ENCODE results near the gene C11orf68.

C11orf68 gene

GRCh38 chr11:65944191-65944590 is 25.3 kb upstream of the C11orf68 start:
- no peak for FAIRE-seq

DNA sequence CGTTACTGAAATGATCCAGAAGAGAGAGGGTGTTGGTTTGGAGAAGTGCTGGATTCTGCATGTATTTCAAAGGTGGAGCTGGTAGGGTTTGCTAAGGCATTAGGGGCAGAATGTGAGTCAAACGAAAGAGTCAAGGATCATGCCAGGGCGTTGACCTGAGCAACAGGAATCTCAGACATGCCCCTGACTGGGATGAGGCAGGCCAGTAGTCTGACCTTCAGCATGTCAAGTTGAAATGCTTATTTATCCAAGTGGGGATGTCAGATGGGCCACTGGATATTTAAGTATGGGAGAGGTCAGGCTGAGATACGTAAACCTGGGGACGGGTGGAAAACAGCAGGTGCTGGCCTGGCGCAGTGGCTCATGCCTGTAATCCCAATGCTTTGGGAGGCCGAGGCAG is 23.7 kb upstream of the C11orf68 start:
- FAIRE-seq: no peak

DNA sequence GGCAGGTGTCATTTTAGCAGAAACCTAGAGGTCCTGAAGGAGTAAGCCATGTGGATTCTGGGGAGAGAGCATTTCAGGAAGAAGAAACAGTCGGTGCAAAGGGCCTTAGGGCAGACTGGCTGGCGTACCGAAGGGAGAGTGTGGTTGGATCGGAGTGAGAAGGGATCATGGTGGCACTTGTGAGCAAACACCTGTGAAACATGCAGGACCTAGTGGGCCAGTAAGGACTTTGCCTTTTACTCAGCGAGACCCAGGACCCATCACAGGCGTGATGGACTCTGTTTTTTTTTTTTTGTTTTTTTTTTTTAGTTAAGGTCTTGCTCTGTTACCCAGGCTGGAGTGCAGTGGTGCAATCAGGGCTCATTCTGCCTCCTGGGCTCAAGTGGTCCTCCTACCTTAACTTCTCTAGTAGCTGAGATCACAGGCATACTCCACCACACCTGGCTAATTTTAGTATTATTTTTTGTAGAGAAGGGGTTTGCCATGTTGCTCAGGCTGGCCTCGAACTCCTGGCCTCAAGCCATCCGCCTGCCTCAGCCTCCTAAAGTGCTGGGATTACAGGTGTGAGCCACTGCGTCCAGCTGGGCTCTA is 23.0 kb upstream of the C11orf68 start:
- FAIRE-seq: no peak

- FAIRE-seq: no peak
Measured at GRCh38 chr11:65937766-65938165, 18.9 kb upstream of the C11orf68 start.

GRCh38 chr11:65934014-65934413 is 15.2 kb upstream of the C11orf68 start:
- FAIRE-seq: no peak

DNA sequence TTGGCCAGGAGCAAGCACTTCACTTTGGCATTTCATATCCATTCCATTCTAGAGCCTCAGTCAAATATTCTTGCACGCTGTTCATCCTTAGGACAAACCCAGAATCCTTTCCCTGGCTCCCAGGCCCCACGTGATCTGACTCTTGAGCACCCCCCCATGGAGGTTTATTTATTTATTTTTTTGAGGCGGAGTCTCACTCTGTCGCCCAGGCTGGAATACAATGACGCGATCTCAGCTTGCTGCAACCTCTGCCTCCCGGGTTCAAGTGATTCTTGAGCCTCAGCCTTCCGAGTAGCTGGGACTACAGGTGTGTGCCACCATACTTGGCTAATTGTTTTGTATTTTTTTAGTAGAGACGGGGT is 13.7 kb upstream of the C11orf68 start:
- no peak for FAIRE-seq

- no peak for FAIRE-seq
Measured at GRCh38 chr11:65931773-65932557, 13.1 kb upstream of the C11orf68 start.

DNA sequence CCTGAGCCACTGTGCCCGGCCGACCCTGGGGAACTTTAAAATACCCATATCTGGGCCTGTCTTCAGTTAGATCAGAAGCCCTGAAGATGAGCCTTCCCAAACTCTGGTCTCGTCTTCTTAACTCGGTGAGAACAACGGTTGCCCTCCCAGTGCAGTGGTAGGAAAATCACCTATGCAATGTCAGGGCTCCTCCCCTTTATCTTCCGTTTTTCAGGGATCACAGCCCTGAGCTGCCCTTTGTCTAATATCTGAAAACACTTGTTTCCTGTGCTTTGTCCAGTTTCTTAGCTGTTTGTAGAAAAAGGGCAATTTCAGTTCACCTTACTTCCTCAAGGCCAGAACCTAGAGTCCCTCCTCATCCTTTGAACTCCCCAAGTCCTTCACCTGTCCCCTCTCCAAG is 9.8 kb upstream of the C11orf68 start:
- FAIRE-seq: no peak

DNA sequence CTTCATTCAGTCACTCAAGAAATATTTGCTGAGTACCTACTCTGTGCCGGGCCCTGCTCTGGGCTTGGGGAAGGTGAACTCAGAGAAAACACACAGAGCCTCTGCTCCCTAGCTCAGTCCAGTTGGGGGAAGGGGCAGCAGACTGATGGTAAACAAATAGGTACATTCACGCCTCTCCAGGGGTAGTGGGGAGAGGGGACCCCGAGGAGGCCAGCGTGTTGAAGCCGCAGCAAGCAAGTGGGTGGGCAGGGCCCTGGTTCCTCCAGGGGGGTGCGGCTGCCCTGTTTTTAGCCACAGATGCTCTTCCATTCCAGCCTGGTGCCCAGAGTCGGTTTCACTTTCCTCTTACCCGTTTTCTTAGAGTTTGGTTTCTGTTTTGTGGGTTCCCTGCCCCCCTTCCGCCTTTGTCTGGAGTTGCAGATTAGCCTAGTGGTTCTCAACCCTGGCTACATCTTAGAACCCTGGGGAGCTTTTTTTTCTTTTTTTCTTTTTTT is 9.1 kb upstream of the C11orf68 start:
- FAIRE-seq: no peak

- no peak for FAIRE-seq
Measured at GRCh38 chr11:65925397-65925796, 6.5 kb upstream of the C11orf68 start.

GRCh38 chr11:65922565-65922964 is 3.7 kb upstream of the C11orf68 start:
- no peak for FAIRE-seq

DNA sequence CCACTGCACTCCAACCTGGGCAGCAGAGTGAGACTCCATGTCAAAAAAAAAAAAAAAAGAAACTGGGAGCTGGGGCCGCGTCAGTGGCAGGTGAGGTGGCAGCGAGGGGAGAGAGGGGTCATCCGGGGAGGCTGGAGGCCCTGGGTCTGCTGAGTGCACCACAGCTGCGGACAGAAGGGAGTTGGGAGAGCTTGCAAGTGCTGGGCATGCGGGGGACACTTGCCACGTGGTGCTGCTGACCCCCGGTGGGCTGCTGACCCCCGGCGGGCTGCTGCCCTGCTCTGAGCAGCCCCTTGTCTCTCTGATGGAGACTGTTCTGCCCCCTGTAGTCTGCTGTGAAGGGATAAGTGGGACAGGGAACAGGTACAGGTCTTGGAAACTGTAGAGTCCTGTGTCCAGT is 3.0 kb upstream of the C11orf68 start:
- no peak for FAIRE-seq

- no peak for FAIRE-seq
Measured at GRCh38 chr11:65921033-65921555, 2.2 kb upstream of the C11orf68 start.

- FAIRE-seq: no peak
Measured at GRCh38 chr11:65920372-65920802, 1.5 kb upstream of the C11orf68 start.

- no peak for FAIRE-seq
Measured at GRCh38 chr11:65919573-65920371, 910 bp upstream of the C11orf68 start.

- FAIRE-seq: no peak
Measured at GRCh38 chr11:65919141-65919572, 295 bp upstream of the C11orf68 start, which contains the start of gene DRAP1. DRAP1 (plus strand) TSS chr11:65919426; CDS start chr11:65919502, 76 bp downstream.

GRCh38 chr11:65917434-65918210 is 1.2 kb downstream of the C11orf68 start:
- no peak for FAIRE-seq

- FAIRE-seq: no peak
Measured at GRCh38 chr11:65917077-65917433, 1.8 kb downstream of the C11orf68 start.

- FAIRE-seq: no peak
Measured at GRCh38 chr11:65916391-65916790, 2.5 kb downstream of the C11orf68 start.

- FAIRE-seq: peak; percentile 97
Measured at GRCh38 chr11:65915821-65916251, 3.0 kb downstream of the C11orf68 start.

- no peak for FAIRE-seq
Measured at GRCh38 chr11:65915101-65915820, 3.6 kb downstream of the C11orf68 start.

DNA sequence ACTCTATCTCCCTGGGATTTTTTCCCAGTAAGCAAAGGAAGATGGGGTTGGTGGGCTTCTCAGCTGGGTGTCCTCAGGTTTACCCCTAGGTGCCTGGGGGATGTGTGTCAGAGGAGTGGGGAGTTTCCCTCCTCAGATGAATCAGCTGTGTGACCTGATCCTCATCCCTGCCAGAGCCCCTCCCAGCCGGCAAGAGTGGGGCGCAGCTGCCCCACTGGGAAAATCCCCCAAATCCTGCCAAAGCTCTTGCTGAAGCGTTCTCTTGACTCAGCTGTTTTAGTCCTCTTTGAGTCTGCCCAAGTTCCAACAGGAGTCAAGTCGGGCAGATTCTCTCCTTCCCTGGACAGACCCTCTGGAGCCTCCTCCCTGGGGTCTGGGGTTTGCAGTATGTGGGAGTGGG is 6.0 kb downstream of the C11orf68 start:
- FAIRE-seq: no peak

Measured in G401.6 (cell line).